GDM1 (cell line): ENCODE measurements around the gene SHKBP1.

ENCODE experiments used
- DNase-seq: peaks from one replicate; lab custom pipeline; 2025; lab: John Stamatoyannopoulos, UW

SHKBP1 gene

DNA sequence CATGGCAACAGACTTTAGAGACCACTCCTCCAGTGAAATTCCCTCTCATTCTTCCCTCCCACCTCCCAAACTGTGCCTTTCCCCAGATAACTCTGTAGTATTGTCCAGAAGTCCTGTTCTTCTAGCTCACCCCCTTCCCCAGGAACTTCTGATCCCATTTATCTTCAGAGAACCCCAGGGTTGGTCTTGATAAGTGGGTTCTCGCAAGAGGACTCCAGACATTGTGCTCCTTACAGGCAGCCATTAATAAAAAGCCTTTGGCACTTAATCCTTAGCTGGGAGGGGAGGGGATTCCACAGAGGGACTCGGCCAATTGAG, 26.4 kb downstream of the SHKBP1 start:
- DNase-seq, result no peak

DNA sequence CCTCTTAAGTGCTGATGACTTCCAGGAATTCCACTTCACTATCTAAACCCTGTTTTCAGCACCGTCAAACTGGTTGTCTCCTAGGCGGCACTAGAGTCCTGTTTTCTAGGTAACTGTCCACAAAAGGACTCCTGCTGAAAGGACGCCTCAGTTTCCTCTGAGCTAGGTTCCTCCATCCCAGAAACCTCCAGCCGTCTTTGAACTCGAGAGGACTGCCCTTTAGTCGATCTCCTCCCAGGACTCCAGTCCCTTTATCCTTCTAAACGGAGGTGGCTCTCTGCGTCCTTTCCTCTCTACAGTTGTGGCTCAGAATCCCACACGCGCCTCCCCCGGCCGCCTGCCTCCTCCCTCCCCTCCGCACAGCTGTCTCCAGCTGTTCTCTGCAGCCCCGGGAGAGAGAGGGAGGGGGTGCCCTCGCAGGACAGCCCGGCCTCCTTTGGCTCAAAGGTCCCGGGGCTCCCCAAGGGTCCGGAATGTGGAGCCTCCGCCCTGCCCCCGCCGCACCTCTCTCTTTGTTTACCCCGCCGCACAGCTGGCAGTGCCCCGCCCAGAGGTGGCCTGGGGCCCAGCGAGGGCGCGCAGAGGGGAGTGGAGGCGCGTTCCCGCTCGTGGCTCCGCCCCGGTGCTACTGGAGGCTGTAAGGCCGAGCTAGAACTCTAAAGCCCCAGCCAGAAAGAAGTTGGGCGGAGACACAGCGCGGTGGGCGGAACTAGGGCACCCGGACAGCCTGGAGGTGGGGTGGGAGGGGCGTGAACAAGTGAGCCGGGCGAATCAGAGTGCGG, 26.9 kb downstream of the SHKBP1 start:
- peak; percentile 90 for DNase-seq

DNA sequence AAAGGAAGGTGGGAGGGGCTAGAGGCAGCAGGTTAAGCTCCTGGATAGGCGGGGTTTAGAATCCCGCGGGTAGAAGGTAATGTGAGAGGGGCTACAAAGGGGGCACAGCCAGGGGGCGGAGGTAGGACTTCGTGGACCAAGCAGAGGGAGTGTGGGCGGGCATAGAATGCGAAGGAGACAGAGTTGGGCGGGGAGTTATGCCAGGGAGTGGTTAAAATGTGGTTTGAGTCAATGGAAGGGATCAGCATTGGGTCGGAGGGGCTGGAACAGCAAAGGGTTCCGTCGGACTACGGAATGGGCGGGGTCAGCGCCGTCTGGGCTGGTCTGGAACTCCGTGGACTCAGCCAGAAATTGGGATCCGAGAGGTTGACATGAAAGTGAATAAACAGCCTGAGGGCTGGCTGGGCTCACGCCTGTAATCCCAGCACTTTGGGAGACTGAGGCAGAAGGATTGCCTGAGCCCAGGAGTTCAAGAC, 27.5 kb downstream of the SHKBP1 start:
- DNase-seq, result no peak

DNA sequence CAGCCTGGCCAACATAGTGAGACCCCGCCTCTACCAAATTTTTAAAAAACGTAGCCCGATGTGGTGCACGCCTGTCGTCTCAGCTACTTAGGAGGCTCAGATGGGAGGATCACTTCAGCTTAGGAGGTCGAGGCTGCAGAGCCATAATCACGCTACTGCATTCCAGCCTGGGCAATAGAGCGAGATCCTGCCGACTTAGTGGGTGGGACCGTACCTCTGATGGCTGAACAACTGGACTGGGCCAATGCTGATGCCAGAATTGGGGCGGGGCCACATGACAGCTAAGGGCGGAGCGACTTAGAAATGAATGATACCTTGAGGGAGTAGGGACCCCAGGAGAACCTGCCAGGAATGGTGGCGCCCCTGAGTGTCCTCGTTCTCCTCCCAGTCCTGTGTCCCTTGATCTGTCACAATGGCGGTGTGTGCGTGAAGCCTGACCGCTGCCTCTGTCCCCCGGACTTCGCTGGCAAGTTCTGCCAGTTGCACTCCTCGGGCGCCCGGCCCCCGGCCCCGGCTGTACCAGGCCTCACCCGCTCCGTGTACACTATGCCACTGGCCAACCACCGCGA, 28.1 kb downstream of the SHKBP1 start:
- DNase-seq, result no peak

DNA sequence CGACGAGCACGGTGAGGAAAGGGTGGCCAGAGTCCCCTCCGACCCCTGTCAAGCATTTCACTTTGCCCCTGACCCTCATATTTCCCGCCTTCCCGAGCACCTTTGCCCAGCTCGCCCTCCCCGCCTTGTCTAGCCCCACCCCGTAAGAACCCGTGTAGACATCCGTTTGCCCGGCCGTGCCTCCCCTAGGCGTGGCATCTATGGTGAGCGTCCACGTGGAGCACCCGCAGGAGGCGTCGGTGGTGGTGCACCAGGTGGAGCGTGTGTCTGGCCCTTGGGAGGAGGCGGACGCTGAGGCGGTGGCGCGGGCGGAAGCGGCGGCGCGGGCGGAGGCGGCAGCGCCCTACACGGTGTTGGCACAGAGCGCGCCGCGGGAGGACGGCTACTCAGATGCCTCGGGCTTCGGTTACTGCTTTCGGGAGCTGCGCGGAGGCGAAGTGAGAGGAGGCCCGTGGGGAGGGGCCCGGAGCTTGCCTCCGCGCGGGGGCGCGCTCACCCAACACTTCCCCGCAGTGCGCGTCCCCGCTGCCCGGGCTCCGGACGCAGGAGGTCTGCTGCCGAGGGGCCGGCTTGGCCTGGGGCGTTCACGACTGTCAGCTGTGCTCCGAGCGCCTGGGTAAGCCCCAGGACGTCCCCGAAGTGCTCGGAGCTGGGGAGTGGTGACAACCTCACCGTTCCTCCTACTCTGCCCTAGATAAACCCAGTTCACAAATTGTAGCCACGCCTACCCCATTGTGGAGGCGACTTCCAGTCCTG, 28.7 kb downstream of the SHKBP1 start:
- peak; percentile 47 for DNase-seq

DNA sequence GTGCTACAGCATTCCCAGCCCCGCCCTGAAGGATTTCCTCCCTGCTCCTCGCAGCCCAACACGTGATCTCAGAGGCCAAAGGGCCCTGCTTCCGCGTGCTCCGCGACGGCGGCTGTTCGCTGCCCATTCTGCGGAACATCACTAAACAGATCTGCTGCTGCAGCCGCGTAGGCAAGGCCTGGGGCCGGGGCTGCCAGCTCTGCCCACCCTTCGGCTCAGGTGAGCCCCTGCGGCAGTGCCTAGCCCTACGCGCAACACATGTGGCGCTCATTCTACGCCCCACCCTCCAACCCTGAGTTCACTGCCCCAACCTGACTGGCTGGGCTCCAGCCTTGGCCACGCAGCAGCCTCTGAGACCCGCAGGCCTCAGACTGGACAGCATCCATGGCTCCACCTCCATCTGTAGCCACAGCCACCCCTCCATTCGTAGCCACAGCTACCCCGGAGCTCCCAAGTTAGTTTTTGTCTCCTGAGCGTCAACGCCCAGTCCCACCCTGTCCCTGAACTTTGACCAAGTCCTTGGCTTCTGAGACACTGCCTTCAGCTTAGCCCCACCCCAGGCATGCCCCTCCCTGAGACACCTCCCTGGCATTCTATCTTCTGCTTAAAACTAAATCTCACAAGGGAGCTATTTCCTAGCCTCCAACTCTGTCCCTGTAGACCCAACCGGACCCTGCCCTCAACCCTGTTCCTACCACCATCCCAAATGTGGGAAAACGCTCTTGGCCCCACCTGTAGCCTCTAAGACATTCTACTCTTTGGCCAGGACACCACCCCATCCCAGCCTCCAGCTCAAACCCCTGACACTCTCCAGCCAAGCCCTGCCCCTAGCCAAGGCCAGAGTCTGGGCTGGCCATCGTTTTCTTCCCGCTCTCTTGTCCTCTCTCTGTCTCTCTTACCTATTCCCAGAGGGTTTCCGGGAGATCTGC, 30.9 kb downstream of the SHKBP1 start:
- DNase-seq, result no peak

DNA sequence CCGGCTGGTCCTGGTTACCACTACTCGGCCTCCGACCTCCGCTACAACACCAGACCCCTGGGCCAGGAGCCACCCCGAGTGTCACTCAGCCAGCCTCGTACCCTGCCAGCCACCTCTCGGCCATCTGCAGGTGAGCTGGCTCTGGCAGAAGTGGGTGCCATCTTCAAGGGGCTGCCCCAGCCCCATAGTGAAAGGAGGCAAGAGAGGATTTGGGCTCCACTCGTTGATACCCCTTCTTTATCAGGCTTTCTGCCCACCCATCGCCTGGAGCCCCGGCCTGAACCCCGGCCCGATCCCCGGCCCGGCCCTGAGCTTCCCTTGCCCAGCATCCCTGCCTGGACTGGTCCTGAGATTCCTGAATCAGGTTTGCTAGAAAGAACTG, 31.6 kb downstream of the SHKBP1 start:
- no peak for DNase-seq

DNA sequence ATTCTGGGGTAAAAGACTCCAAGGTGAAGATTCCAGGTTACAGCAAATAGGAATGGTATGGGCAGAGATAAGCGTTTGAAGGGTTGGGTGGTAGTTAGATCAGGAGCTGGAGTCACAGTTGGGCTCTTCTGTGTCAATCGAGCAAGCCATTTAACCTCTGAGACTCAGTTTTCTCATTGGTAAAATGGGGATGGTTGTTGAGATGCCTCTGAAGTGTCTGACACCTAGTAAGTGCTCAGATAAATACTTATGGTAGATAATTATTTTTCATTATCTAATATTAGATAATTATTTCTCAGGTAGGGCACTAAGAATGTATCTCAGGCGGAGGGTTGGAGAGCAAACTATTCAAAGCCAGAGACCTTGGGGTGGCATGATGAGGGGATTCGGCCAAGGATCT, 32.3 kb downstream of the SHKBP1 start:
- no peak for DNase-seq

DNA sequence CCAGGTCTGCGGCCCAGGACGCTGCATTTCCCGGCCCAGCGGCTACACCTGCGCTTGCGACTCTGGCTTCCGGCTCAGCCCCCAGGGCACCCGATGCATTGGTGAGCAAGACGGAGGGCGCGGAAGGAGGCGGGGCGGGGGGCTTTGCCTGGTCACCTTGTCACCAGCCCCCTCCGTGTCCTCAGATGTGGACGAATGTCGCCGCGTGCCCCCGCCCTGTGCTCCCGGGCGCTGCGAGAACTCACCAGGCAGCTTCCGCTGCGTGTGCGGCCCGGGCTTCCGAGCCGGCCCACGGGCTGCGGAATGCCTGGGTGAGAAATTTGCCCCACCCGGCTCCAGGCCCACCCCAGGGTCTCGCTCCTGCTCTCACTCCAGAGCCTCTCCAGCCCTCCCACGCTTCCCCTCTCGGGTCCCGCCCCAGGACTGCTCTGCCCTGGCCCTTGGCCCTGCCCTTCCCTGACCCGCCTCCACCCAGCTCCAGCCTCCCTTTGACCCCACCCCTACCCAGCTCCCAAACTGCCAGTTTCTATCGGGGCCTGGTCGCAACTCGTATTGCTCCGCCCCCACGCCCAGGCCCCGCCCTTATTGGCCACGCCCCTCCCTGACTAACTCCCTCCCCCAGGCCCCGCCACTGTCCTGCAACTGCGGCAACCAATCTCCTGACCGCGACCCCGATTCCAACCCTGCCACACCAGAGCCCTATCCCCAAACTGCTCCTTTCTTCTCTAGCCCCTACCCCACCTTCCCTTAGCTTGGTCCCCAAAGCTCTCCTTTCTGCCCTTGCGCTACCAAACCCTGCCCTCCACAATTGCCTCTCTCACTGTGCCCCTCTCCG, 33.1 kb downstream of the SHKBP1 start:
- DNase-seq, result peak; percentile 92

DNA sequence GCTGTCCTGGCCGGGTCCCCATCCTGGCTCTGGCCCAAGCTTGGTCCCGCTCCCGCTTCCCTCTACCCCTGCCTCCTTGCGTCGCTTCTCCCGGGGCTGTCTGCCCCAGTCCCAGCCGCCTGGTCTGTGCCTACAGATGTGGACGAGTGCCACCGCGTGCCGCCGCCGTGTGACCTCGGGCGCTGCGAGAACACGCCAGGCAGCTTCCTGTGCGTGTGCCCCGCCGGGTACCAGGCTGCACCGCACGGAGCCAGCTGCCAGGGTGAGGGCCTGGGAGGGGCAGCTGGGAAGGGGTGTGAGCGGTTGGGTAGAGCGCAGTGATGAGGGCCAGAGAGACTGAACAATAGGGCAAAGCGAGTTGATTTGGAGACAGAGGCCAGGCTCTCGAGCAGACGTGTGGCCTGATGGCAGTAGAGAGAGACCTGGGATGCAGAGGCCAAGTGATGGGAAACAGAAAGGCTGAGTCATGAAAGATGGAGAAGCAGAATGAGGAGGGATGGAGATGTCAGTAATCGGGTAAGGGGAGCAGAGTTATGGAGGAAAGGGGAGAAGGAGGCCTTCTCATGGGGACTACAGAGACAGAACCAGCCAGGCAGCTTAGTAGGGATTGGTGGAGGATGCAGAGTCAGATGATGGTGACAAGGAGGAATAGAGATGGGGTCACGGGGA, 33.9 kb downstream of the SHKBP1 start:
- no peak for DNase-seq

DNA sequence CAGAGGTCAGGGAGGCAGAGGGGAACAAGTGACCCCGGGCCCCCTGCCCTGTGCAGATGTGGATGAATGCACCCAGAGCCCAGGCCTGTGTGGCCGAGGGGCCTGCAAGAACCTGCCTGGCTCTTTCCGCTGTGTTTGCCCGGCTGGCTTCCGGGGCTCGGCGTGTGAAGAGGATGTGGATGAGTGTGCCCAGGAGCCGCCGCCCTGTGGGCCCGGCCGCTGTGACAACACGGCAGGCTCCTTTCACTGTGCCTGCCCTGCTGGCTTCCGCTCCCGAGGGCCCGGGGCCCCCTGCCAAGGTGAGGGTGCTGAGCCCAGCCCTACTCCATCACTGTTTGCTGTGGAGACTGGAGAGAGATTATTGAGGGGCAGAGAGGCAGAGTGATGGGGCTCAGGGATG, 34.4 kb downstream of the SHKBP1 start:
- no peak for DNase-seq

DNA sequence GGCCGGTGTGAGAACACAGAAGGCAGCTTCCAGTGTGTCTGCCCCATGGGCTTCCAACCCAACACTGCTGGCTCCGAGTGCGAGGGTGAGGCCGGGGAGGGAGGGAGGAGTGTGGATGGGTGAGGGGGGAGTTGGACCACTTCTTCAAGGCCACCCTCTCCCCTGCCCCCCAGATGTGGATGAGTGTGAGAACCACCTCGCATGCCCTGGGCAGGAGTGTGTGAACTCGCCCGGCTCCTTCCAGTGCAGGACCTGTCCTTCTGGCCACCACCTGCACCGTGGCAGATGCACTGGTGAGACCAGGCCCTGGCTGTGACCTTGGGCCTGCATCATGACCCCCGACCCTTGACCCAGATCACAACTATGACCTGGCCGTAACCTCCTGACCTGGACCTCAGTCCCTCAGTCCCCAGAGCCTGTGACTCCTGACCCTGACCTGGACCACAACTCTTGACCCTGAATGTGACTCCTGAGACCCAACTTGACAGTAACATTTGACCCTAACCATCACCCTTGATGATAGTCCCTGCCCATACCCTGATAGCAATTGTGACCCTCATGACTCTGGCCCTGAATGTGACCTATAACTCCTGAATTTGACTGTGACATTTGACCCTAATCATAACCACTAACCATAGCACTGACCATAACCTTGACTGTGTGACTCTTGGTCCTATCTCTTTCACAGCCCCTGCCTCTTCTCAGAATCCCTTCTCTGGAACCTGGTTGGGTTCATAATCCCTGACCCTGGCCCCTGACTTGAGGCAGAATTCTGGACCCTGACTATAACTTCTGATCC, 35.4 kb downstream of the SHKBP1 start:
- no peak for DNase-seq

DNA sequence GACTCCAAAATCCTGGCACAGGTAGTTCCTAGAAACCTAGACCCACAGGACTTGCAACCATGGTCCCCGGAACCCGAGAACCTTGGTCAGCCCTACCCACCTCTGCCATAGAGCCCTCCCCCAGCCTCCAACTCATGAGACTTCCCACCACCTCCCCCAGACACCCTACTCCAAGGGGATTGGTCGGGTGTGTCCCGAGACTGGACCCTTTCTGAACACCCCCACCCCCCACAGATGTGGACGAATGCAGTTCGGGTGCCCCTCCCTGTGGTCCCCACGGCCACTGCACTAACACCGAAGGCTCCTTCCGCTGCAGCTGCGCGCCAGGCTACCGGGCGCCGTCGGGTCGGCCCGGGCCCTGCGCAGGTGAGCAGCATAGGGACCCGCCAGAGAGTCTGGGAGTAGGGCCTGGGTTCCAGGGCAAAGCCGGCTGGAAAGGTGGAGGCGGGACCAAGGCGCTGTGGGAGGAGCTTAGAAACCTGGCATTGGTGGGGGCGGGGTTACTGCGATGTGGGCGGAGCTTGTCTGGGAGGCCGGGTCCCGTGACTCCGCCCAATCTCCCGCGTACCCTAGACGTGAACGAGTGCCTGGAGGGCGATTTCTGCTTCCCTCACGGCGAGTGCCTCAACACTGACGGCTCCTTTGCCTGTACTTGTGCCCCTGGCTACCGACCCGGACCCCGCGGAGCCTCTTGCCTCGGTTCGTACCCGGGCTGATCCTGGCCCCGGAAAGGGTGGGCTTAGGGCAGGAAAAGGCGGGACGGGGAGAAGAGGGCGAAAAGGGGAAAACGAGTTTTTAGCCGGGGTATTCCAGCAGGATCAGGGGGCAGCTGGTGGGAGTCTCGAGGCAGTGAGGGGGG, 36.4 kb downstream of the SHKBP1 start:
- DNase-seq, result peak; percentile 71

DNA sequence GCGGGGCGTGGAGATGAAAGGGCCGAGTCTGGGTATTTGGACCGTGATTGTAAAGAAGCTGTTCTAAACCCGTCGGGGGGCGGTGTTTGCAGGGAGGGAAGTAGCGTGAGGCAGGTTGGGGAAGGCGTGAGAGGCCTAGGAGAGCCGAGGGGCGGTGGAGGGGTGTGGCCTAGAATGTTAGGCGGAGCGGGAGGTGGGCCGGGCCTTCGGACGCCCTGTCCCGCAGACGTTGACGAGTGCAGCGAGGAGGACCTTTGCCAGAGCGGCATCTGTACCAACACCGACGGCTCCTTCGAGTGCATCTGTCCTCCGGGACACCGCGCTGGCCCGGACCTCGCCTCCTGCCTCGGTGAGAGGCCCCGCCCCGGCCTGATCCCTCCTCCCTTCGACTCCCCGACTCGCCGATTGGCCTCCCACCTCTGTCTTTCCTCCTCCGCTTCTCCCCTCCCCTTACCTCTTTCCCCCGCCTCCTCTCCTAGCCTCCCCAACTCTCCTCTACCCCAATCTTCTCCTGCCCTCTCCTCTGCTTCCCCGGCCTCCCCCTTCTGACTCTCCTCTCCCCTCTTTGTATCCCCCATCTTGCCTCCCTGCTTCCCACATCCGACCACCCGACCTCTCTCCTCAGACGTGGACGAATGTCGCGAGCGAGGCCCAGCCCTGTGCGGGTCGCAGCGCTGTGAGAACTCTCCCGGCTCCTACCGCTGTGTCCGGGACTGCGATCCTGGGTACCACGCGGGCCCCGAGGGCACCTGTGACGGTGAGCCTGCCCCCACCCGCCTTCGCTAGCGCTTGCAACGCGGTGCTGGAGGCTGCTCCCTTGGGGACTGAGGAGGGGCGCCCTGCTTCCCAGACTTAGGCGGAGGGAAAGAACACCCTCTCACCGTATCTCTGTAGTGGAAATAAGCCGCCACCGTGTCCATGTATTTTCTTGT, 37.3 kb downstream of the SHKBP1 start:
- peak; percentile 87 for DNase-seq

DNA sequence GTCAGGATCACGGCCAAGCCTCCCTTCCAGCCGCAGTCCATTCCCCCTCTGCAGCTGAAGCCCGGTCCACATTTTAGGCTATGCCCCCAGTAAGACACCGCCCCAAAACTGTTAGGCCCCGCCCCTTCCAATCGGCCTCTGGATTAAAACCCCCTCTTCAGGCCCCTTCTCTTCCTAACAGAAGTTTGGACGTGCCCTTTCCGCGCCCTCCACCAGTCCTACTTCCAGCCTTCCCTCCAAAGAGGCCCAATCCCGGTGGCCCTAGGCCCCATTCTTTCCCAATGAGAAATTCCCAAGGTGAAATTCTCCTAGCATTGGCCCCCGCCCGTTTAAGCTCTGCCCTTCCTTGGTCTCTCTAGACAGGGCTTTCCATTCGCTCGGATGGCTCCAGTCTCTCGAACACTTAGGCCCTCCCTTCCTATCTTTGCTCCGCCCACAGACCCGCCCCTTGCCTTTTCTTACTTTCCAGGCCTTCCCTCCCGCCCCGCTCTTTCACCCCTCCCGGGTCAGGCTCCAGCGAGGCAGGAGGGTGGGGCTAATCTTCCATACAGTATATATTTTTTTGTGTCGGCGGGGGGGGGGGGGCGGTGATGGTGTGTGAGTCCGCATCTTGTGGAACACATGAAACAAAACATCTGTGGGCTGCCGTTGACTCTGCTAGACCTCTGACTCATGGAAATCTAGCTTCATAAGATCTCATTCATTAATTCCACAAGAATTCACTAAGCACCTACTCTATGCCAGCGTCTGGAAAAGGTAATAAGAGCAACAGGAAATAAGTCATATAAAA, 38.1 kb downstream of the SHKBP1 start:
- DNase-seq, result peak; percentile 48

DNA sequence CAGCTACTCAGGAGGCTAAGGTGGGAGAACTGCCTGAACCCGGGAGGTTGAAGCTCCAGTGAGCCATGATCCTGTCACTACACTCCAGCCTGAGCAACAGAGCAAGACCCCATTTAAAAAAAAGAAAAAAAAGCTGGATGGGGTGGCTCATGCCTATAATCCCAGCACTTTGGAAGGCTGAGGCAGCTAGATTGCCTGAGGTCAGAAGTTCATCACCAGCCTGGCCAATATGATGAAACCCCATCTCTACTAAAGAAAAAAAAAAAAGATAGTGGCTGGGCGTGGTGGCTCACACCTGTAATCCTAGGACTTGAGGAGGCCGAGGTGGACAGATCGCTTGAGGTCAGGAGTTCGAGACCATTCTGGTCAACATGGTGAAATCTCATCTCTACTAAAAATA, 39.5 kb downstream of the SHKBP1 start:
- DNase-seq, result no peak

DNA sequence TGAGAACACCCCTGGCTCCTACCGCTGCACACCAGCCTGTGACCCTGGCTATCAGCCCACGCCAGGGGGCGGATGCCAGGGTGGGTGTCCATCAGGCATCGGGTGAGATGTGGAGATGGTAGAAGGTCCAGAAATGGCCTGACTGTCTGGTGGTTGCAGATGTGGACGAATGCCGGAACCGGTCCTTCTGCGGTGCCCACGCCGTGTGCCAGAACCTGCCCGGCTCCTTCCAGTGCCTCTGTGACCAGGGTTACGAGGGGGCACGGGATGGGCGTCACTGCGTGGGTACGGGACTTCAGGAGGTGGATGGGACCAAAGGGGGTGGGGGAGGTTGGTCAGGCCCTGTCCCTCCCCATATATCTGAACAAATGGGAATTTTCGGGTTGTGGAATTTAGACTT, 40.3 kb downstream of the SHKBP1 start:
- no peak for DNase-seq
